Transverse colon (tissue), 3 donors: Measurements from ENCODE around the gene RNASE7.

Source experiments
- CTCF ChIP-seq, 5 experiments: fragments of 200-600 bp in 3 of 5; fragments of 450-650 bp in 2 of 5; sonication (generic) in 3 of 5; IDR thresholded peaks; 1 replicate in 2 of 5; 2 replicates in 3 of 5; pipeline ENCODE4 v1.5.1; 2016 to 2017; ENCODE audit warnings: antibody characterized with exemption in 5 of 5, inconsistent platforms in 3 of 5, mild to moderate bottlenecking in 2 of 5, moderate library complexity in 1 of 5
- POLR2A ChIP-seq: fragments of 450-650 bp; IDR thresholded peaks from one replicate; pipeline ENCODE4 v1.6.1; 2016; ENCODE audit warnings: antibody characterized with exemption, mild to moderate bottlenecking, moderate library complexity

- TF ChIP-seq POLR2A = peak; percentile 47
- TF ChIP-seq CTCF (IDR thresholded peaks at IDR 0.05) = no peak
These were observed 28.0 kb downstream of the RNASE7 start, which contains the start of gene ARHGEF40 for GRCh38 chr14:21070083-21070609.
